Spleen (tissue), 7 donors: ENCODE data around the gene ZBTB7C.

Source experiments
- POLR2A ChIP-seq, 3 donors: fragments of 450-650 bp; IDR thresholded peaks; one replicate each; pipeline ENCODE4 v1.5.1; 2017; ENCODE audit warnings: antibody characterized with exemption in 3 of 3, mild to moderate bottlenecking in 1 of 3
- POLR2AphosphoS5 ChIP-seq, 3 donors: sonication (generic); formaldehyde crosslinking; IDR thresholded peaks; one replicate each; pipeline ENCODE4 v1.5.1; 2017; ENCODE audit warnings: antibody characterized with exemption in 3 of 3
- TF ChIP-seq, protein P1 (sequence below), 11 experiments: fragments of 200-600 bp in 7 of 11; fragments of 450-650 bp in 4 of 11; sonication (generic) in 4 of 11; IDR thresholded peaks in 8 of 11; conservative IDR thresholded peaks in 3 of 11; 1 replicate in 7 of 11; 2 replicates in 4 of 11; pipeline versions ENCODE4 v1.4.0 to v1.8.0; 2016 to 2021; ENCODE audit warnings: antibody characterized with exemption in 11 of 11, inconsistent platforms in 4 of 11, mild to moderate bottlenecking in 1 of 11
- donor health status: DM: no; HTN: no; CAD: no; lungs with moderate emphysema.
- donor health status: DM: no; HTN: no; CAD: no.
- donor health status: DM: no; HTN: no; CAD: no.

DNA sequence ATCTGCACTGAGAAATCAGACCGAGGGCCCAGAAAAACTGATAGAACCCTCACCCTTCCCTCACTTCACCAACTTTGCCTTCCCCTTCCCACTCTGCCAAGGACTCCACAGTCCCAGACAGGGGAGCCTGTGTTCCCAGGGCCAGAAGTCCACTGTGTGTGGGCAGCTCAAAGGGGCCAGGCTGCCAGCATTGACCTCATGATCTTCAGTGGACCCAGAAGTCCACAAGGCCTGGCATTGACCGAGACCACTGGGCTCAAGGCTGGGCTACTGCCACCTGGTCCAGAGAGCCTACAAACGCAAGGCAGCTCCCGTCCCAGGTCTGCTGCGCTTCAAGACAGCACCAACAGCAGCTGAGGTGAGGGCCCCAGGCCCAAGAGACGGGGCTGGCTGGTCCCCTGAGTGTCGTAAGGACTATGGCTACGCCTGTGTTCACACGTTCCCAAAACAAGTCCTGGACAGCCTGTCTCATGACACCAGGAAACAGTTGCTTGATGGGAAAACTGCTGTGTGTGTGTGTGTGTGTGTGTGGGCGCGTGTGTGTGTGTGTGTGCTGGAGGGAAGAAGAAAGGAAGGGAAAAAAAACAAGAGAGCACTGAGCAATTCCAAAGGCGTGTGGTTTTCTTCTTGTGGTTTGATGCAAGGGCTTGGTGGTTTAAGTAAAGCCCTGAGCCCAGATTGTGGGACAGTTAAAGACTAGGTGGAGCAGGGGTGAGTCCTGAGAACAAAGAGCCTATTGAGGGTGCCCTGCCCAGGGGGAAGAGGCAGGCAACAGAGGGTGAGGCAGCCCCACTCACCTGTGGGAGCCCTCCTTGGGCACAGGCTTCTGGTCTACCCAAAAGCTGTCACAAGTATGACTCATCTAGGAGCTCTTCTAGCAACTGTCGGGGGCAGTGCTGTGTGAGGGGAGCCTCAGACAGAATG lies 46.6 kb upstream of the ZBTB7C start:
- TF ChIP-seq, protein P1, sequence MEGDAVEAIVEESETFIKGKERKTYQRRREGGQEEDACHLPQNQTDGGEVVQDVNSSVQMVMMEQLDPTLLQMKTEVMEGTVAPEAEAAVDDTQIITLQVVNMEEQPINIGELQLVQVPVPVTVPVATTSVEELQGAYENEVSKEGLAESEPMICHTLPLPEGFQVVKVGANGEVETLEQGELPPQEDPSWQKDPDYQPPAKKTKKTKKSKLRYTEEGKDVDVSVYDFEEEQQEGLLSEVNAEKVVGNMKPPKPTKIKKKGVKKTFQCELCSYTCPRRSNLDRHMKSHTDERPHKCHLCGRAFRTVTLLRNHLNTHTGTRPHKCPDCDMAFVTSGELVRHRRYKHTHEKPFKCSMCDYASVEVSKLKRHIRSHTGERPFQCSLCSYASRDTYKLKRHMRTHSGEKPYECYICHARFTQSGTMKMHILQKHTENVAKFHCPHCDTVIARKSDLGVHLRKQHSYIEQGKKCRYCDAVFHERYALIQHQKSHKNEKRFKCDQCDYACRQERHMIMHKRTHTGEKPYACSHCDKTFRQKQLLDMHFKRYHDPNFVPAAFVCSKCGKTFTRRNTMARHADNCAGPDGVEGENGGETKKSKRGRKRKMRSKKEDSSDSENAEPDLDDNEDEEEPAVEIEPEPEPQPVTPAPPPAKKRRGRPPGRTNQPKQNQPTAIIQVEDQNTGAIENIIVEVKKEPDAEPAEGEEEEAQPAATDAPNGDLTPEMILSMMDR (IDR thresholded peaks at IDR 0.05 in 8 of 11, conservative IDR thresholded peaks at IDR 0.05 in 3 of 11) = no peak
- TF ChIP-seq POLR2AphosphoS5 (IDR thresholded peaks at IDR 0.05) (no peak), POLR2A (IDR thresholded peaks at IDR 0.05) (no peak)
